ENCODE data around the gene ARHGEF4.

ARHGEF4 gene

GRCh38 chr2:131030478-131030971 is 193.8 kb downstream of the ARHGEF4 start:
- DNase-seq (ENCODE audit: low read depth): no peak
- no peak for TF ChIP-seq CTCF (IDR thresholded peaks at IDR 0.05; ENCODE audit: low read length, missing control alignments)
- no peak overlapping the region for H3K4me3 ChIP-seq (replicated peaks; ENCODE audit: low read depth, low read length)

- H3K4me3 ChIP-seq (replicated peaks; ENCODE audit: low read depth, low read length): no peak overlapping the region
- no peak for DNase-seq (ENCODE audit: low read depth)
- TF ChIP-seq CTCF (IDR thresholded peaks at IDR 0.05; ENCODE audit: low read length, missing control alignments): no peak
These were observed 194.7 kb downstream of the ARHGEF4 start for GRCh38 chr2:131031431-131031841.

- no peak overlapping the region for H3K4me3 ChIP-seq (replicated peaks; ENCODE audit: low read depth, low read length)
- no peak for TF ChIP-seq CTCF (IDR thresholded peaks at IDR 0.05; ENCODE audit: low read length, missing control alignments)
- no peak for DNase-seq (ENCODE audit: low read depth)
These were observed 195.2 kb downstream of the ARHGEF4 start for GRCh38 chr2:131031875-131032274.

GRCh38 chr2:131032393-131032836 is 195.7 kb downstream of the ARHGEF4 start:
- TF ChIP-seq CTCF (IDR thresholded peaks at IDR 0.05; ENCODE audit: low read length, missing control alignments): no peak
- no peak overlapping the region for H3K4me3 ChIP-seq (replicated peaks; ENCODE audit: low read depth, low read length)
- no peak for DNase-seq (ENCODE audit: low read depth)

- H3K4me3 ChIP-seq (replicated peaks; ENCODE audit: low read depth, low read length): no peak overlapping the region
- TF ChIP-seq CTCF (IDR thresholded peaks at IDR 0.05; ENCODE audit: low read length, missing control alignments): no peak
- no peak for DNase-seq (ENCODE audit: low read depth)
These were observed 197.0 kb downstream of the ARHGEF4 start for GRCh38 chr2:131033786-131034121.

- no peak for TF ChIP-seq CTCF (IDR thresholded peaks at IDR 0.05; ENCODE audit: low read length, missing control alignments)
- no peak for DNase-seq (ENCODE audit: low read depth)
- H3K4me3 ChIP-seq (replicated peaks; ENCODE audit: low read depth, low read length): peak overlapping the region; percentile 24
These were observed 197.7 kb downstream of the ARHGEF4 start for GRCh38 chr2:131034122-131035051.

All from fibroblast of pulmonary artery (primary cell).